HG03097 (cell line): ENCODE results near the gene CHL1.
A peak's percentile ranks its signal among the peaks of the same experiment; 100 is the strongest.

Experiments
- ATAC-seq: cut with Tn5 transposase; IDR thresholded peaks from one replicate; pipeline ENCODE4 v1.9.1; 2021; ENCODE audit not compliant: unreplicated experiment, low FRiP score

The CHL1 gene

GRCh38 chr3:330494-331115, 134.0 kb downstream of the CHL1 start:
- ATAC-seq, result no peak

- no peak for ATAC-seq
These were observed 135.3 kb downstream of the CHL1 start for GRCh38 chr3:331881-332280.

- ATAC-seq, result no peak
These were observed 136.1 kb downstream of the CHL1 start for GRCh38 chr3:332701-333100.

GRCh38 chr3:335240-335639, 138.7 kb downstream of the CHL1 start:
- no peak for ATAC-seq

GRCh38 chr3:339351-339750, 142.8 kb downstream of the CHL1 start:
- ATAC-seq, result no peak

GRCh38 chr3:341998-342397, 145.4 kb downstream of the CHL1 start:
- no peak for ATAC-seq

- ATAC-seq, result no peak
These were observed 149.6 kb downstream of the CHL1 start for GRCh38 chr3:346186-346585.

- ATAC-seq, result no peak
These were observed 151.0 kb downstream of the CHL1 start for GRCh38 chr3:347581-347980.

- ATAC-seq, result no peak
These were observed 154.4 kb downstream of the CHL1 start for GRCh38 chr3:350871-351371.

GRCh38 chr3:352599-352998, 156.0 kb downstream of the CHL1 start:
- no peak for ATAC-seq

GRCh38 chr3:353191-353739, 156.7 kb downstream of the CHL1 start:
- ATAC-seq, result no peak

- peak; percentile 67 for ATAC-seq
These were observed 157.9 kb downstream of the CHL1 start for GRCh38 chr3:354432-354831.

GRCh38 chr3:355622-356021, 159.1 kb downstream of the CHL1 start:
- no peak for ATAC-seq

- no peak for ATAC-seq
These were observed 160.4 kb downstream of the CHL1 start for GRCh38 chr3:356952-357351.

GRCh38 chr3:359672-360071, 163.1 kb downstream of the CHL1 start:
- ATAC-seq, result peak; percentile 59

- no peak for ATAC-seq
These were observed 166.2 kb downstream of the CHL1 start for GRCh38 chr3:362681-363338.

GRCh38 chr3:364287-364686, 167.7 kb downstream of the CHL1 start:
- no peak for ATAC-seq

- ATAC-seq, result peak; percentile 82
These were observed 168.7 kb downstream of the CHL1 start for GRCh38 chr3:365268-365667.

GRCh38 chr3:366253-366652, 169.7 kb downstream of the CHL1 start:
- ATAC-seq, result peak; percentile 48

- ATAC-seq, result no peak
These were observed 176.7 kb downstream of the CHL1 start for GRCh38 chr3:373193-373779.

GRCh38 chr3:374459-374858, 177.9 kb downstream of the CHL1 start:
- no peak for ATAC-seq

- ATAC-seq, result no peak
These were observed 180.6 kb downstream of the CHL1 start for GRCh38 chr3:377158-377561.
